HG03342 (cell line): ENCODE data around the gene CRYBA4.

Experiments used
- ATAC-seq: cut with Tn5 transposase; IDR thresholded peaks from one replicate; pipeline ENCODE4 v1.9.1; 2021; ENCODE audit warnings: mild to moderate bottlenecking, moderate library complexity; ENCODE audit not compliant: unreplicated experiment

The CRYBA4 gene

GRCh38 chr22:26621663-26622062 lies at the start of gene CRYBA4:
CRYBA4 (plus strand) TSS chr22:26621963; CDS start chr22:26622597, 634 bp downstream.
- no peak for ATAC-seq

- ATAC-seq = no peak
Measured at GRCh38 chr22:26573026-26573662, 48.6 kb upstream of the CRYBA4 start.

GRCh38 chr22:26574001-26574723 lies 47.6 kb upstream of the CRYBA4 start:
- no peak for ATAC-seq

- ATAC-seq = no peak
Measured at GRCh38 chr22:26576026-26576680, 45.6 kb upstream of the CRYBA4 start.

- no peak for ATAC-seq
Measured at GRCh38 chr22:26577081-26577480, 44.7 kb upstream of the CRYBA4 start.

- ATAC-seq = peak; percentile 65
Measured at GRCh38 chr22:26579331-26579886, 42.4 kb upstream of the CRYBA4 start.

- no peak for ATAC-seq
Measured at GRCh38 chr22:26580240-26580962, 41.4 kb upstream of the CRYBA4 start.

- ATAC-seq = no peak
Measured at GRCh38 chr22:26581026-26581425, 40.7 kb upstream of the CRYBA4 start.

GRCh38 chr22:26581633-26582168 lies 40.1 kb upstream of the CRYBA4 start:
- ATAC-seq = no peak

GRCh38 chr22:26584010-26584409 lies 37.8 kb upstream of the CRYBA4 start:
- ATAC-seq = no peak

GRCh38 chr22:26585104-26585790 lies 36.5 kb upstream of the CRYBA4 start:
- ATAC-seq = no peak

GRCh38 chr22:26586556-26587325 lies 35.0 kb upstream of the CRYBA4 start:
- ATAC-seq = no peak

GRCh38 chr22:26587991-26588613 lies 33.7 kb upstream of the CRYBA4 start:
- ATAC-seq = no peak

- ATAC-seq = no peak
Measured at GRCh38 chr22:26588729-26589366, 32.9 kb upstream of the CRYBA4 start.

GRCh38 chr22:26589367-26589844 lies 32.4 kb upstream of the CRYBA4 start:
- ATAC-seq = no peak

- peak; percentile 70 for ATAC-seq
Measured at GRCh38 chr22:26589845-26590736, 31.7 kb upstream of the CRYBA4 start, which contains the start of gene TPST2. TPST2 (minus strand) TSS chr22:26590132; CDS start chr22:26541630, 48,502 bp downstream.

- peak; percentile 52 for ATAC-seq
Measured at GRCh38 chr22:26592421-26592891, 29.3 kb upstream of the CRYBA4 start.
